Muscle layer of duodenum (tissue), 2 donors: ENCODE measurements around the gene PLEKHA3.

Source experiments
- H3K27ac ChIP-seq: one replicate; pipeline ENCODE4 v1.7.0; 2013; ENCODE audit warnings: mild to moderate bottlenecking, low read length
- H3K27me3 ChIP-seq: one replicate; pipeline ENCODE4 v1.7.0; 2013; ENCODE audit warnings: low read depth, mild to moderate bottlenecking, control low read depth, low read length
- H3K36me3 ChIP-seq, 2 donors: one replicate each; pipeline ENCODE4 v1.7.0; 2013; ENCODE audit warnings: low read length in 2 of 2, control low read depth in 1 of 2, mild to moderate bottlenecking in 1 of 2; ENCODE audit not compliant: insufficient read depth in 2 of 2, control insufficient read depth in 1 of 2
- H3K4me1 ChIP-seq, 2 donors: one replicate each; pipeline ENCODE4 v1.7.0; 2013; ENCODE audit warnings: low read length in 2 of 2, mild to moderate bottlenecking in 2 of 2, control low read depth in 1 of 2, moderate library complexity in 1 of 2; ENCODE audit not compliant: insufficient read depth in 2 of 2, control insufficient read depth in 1 of 2
- H3K4me3 ChIP-seq, 2 donors: one replicate each; pipeline ENCODE4 v1.7.0; 2013; ENCODE audit warnings: low read length in 2 of 2, low read depth in 1 of 2, mild to moderate bottlenecking in 1 of 2
- H3K9me3 ChIP-seq, 2 donors: one replicate each; pipeline ENCODE4 v1.7.0; 2013; ENCODE audit warnings: low read length in 2 of 2, control low read depth in 1 of 2, mild to moderate bottlenecking in 1 of 2; ENCODE audit not compliant: control insufficient read depth in 1 of 2
- donor health status: healthy.

Gene PLEKHA3

DNA sequence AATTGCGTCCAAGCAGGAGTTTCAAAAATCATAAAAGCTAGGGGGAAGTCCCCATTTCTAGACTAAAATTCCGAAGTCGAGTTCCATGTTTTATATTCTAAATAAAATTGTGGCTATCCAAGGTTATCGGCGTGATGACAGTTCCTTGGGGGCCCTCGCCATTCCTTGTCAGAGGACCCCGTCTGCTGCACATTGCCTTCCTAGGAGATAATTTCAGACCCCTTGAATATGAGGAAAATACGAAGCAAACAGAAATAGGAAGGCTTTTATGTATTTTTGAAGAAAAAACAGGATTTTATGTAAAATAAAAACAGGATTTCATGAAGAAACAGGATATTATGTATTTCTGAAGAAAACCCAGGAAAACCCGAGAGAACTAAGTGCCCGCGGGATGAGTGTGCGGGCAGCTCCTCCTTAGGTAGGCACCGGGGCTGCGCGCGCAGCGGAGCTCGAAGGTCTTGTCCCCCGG lies 465 bp upstream of the PLEKHA3 start:
- peaks cover 19 to 46% of the 10 kb centered on the region in 2 donors for H3K4me1 ChIP-seq

GRCh38 chr2:178482437-178482836 lies 2.2 kb downstream of the PLEKHA3 start:
- Histone ChIP-seq H3K4me3 (peak overlapping the region in 1 of 2 donors; percentile 72), H3K27me3 (no peaks in the 10 kb centered on the region), H3K9me3 (no peaks in the 10 kb centered on the region), H3K36me3 (peaks cover 5 to 6% of the 10 kb centered on the region in 2 donors), H3K27ac (no peak overlapping the region), H3K4me1 (peaks cover 20 to 49% of the 10 kb centered on the region in 2 donors)

More for the DNA sequence above, 465 bp upstream of the PLEKHA3 start:
- Histone ChIP-seq H3K36me3 (peaks cover 0 to 3% of the 10 kb centered on the region in 2 donors), H3K4me3 (peak overlapping the region; percentile 17 to 72), H3K9me3 (no peaks in the 10 kb centered on the region), H3K27me3 (no peaks in the 10 kb centered on the region), H3K27ac (peak overlapping the region; percentile 92)

- no peaks in the 10 kb centered on the region for H3K9me3 ChIP-seq
- no peaks in the 10 kb centered on the region for H3K27me3 ChIP-seq
- H3K4me3 ChIP-seq: no peak overlapping the region
- peaks cover 5 to 7% of the 10 kb centered on the region in 2 donors for H3K36me3 ChIP-seq
- peaks cover 20 to 42% of the 10 kb centered on the region in 2 donors for H3K4me1 ChIP-seq
- H3K27ac ChIP-seq: no peak overlapping the region
These were observed 4.2 kb downstream of the PLEKHA3 start for GRCh38 chr2:178484245-178485041.

DNA sequence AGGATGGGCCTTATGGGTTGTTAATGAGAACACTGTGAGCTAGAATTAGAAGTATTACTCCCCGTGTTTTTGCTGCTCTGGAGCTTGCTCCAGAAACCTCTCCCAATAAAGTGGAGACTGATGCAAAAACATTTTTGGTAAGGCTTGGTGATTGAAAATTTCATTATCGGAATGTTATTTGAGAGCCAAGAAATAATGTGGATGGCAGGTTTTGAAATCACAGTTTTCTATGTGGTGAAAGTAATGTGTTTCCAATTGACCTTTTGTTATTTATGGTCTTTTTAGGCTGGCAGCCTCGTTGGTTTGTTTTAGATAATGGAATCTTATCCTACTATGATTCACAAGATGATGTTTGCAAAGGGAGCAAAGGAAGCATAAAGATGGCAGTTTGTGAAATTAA lies 5.1 kb downstream of the PLEKHA3 start:
- no peak overlapping the region for H3K27ac ChIP-seq
- H3K4me1 ChIP-seq: peaks cover 20 to 36% of the 10 kb centered on the region in 2 donors
- H3K9me3 ChIP-seq: no peaks in the 10 kb centered on the region

DNA sequence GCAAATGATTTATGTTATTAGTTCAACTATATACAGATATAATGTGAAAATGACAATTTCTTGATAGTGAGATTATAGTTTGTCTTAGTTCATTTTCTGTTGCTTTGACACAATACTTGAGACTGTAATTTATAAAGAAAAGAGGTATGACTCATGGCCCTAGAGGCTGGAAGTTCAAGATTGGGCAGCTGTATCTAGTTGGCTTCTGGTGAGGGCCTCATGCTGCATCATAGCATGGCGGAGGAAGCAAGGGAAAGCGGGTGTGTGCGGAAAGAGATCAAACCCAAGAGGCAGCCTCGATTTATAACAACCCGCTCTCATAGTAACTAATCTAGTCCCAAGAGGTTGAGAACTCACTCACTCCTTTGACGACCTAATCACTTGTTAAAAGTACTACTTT lies 11.4 kb downstream of the PLEKHA3 start:
- Histone ChIP-seq H3K27ac (no peak overlapping the region), H3K4me1 (no peaks in the 10 kb centered on the region), H3K36me3 (peaks cover 38 to 52% of the 10 kb centered on the region in 2 donors), H3K4me3 (no peak overlapping the region), H3K27me3 (no peaks in the 10 kb centered on the region), H3K9me3 (no peaks in the 10 kb centered on the region)

More for the DNA sequence above, 5.1 kb downstream of the PLEKHA3 start:
- peaks cover 5 to 14% of the 10 kb centered on the region in 2 donors for H3K36me3 ChIP-seq
- no peaks in the 10 kb centered on the region for H3K27me3 ChIP-seq
- no peak overlapping the region for H3K4me3 ChIP-seq

DNA sequence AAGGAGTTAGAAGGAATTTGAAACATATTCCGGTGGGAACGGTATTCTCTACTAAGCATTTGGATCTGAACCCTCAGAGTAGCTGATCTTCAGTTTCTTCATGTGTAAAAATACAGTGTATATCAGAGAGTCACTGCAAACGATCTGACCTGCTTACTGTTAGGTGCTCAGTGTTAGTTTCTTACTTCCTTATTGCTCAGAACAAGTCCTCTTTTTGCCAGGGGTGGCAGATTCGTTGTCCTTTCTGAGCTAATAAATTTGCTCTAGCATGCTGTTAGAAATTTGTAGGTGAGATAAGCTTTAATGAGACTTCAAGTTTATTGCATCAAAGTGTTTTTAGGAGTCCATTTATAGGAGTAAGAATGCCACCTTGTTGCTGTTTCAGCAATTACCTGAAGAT lies 15.8 kb downstream of the PLEKHA3 start:
- Histone ChIP-seq H3K36me3 (peaks cover 52 to 66% of the 10 kb centered on the region in 2 donors), H3K27me3 (no peaks in the 10 kb centered on the region)

GRCh38 chr2:178498137-178498536 lies 17.9 kb downstream of the PLEKHA3 start:
- no peak overlapping the region for H3K27ac ChIP-seq
- no peaks in the 10 kb centered on the region for H3K9me3 ChIP-seq
- H3K27me3 ChIP-seq: no peaks in the 10 kb centered on the region
- H3K36me3 ChIP-seq: peaks cover 64 to 79% of the 10 kb centered on the region in 2 donors
- H3K4me3 ChIP-seq: no peak overlapping the region
- no peaks in the 10 kb centered on the region for H3K4me1 ChIP-seq

More for the DNA sequence above, 15.8 kb downstream of the PLEKHA3 start:
- Histone ChIP-seq H3K9me3 (no peaks in the 10 kb centered on the region), H3K4me1 (no peaks in the 10 kb centered on the region), H3K4me3 (no peak overlapping the region), H3K27ac (no peak overlapping the region)

GRCh38 chr2:178499640-178500039 lies 19.4 kb downstream of the PLEKHA3 start:
- no peaks in the 10 kb centered on the region for H3K4me1 ChIP-seq
- no peak overlapping the region for H3K4me3 ChIP-seq
- H3K27me3 ChIP-seq: no peaks in the 10 kb centered on the region
- H3K9me3 ChIP-seq: no peaks in the 10 kb centered on the region
- H3K27ac ChIP-seq: no peak overlapping the region
- H3K36me3 ChIP-seq: peaks cover 57 to 80% of the 10 kb centered on the region in 2 donors

- Histone ChIP-seq H3K4me1 (no peaks in the 10 kb centered on the region), H3K27ac (no peak overlapping the region), H3K36me3 (peaks cover 44 to 62% of the 10 kb centered on the region in 2 donors)
These were observed 22.5 kb downstream of the PLEKHA3 start for GRCh38 chr2:178502751-178503150.

GRCh38 chr2:178506101-178506500 lies 25.8 kb downstream of the PLEKHA3 start:
- Histone ChIP-seq H3K36me3 (peaks cover 26 to 43% of the 10 kb centered on the region in 2 donors), H3K4me3 (no peak overlapping the region), H3K27me3 (no peaks in the 10 kb centered on the region), H3K27ac (no peak overlapping the region), H3K4me1 (no peaks in the 10 kb centered on the region), H3K9me3 (no peaks in the 10 kb centered on the region)

More at GRCh38 chr2:178502751-178503150, 22.5 kb downstream of the PLEKHA3 start:
- Histone ChIP-seq H3K9me3 (no peaks in the 10 kb centered on the region), H3K4me3 (no peak overlapping the region), H3K27me3 (no peaks in the 10 kb centered on the region)

DNA sequence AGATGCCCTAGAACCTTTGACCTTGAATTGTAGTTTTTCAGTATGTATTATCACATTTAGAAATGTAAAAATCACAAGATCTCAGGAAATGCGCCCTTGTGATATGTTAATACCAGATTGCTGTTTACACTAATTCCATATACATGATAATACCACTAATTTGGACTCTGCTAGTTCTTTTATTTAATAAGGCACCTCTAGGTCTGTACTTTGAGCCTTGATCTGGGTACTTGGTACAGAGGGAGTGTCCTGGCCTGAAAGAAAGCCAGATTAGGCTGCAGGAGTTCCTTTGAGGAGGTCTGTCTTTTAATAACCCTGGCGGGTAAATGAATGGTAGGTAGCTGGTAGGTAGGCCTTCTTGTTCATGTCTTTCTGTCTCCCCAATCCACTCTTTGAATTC lies 26.3 kb downstream of the PLEKHA3 start:
- no peaks in the 10 kb centered on the region for H3K9me3 ChIP-seq
- peaks cover 22 to 41% of the 10 kb centered on the region in 2 donors for H3K36me3 ChIP-seq
- H3K27me3 ChIP-seq: no peaks in the 10 kb centered on the region
- no peak overlapping the region for H3K27ac ChIP-seq
- H3K4me3 ChIP-seq: no peak overlapping the region
- H3K4me1 ChIP-seq: no peaks in the 10 kb centered on the region
